Measurements from ENCODE around the gene KAZN.

- no peak for TF ChIP-seq POLR2AphosphoS5 (IDR thresholded peaks at IDR 0.05; ENCODE audit: low read depth, low read length)
- no peak for TF ChIP-seq CTCF (IDR thresholded peaks at IDR 0.05; ENCODE audit: control extremely low read depth in 1 of 3, insufficient read depth in 1 of 3, low read depth in 1 of 3, low read length in 3 of 3)
- TF ChIP-seq SIX5 (IDR thresholded peaks at IDR 0.05; ENCODE audit: low read depth, low read length) = no peak
- no peak for TF ChIP-seq GABPA (IDR thresholded peaks at IDR 0.05; ENCODE audit: borderline replicate concordance, insufficient read depth, low read length)
- TF ChIP-seq SRF (IDR thresholded peaks at IDR 0.05; ENCODE audit: low read depth, low read length) = no peak
- TF ChIP-seq TAF1 (IDR thresholded peaks at IDR 0.05; ENCODE audit: low read depth, low read length) = no peak
- TF ChIP-seq YY1 (IDR thresholded peaks at IDR 0.05; ENCODE audit: low read depth, low read length) = no peak
- TF ChIP-seq SP2 (IDR thresholded peaks at IDR 0.05; ENCODE audit: low read length) = no peak
- no peak for TF ChIP-seq TEAD4 (IDR thresholded peaks at IDR 0.05; ENCODE audit: low read depth, low read length)
- TF ChIP-seq USF2 (IDR thresholded peaks at IDR 0.05; ENCODE audit: low read length) = no peak
- no peak for TF ChIP-seq BACH1 (IDR thresholded peaks at IDR 0.05; ENCODE audit: low read length)
- TF ChIP-seq MAX (IDR thresholded peaks at IDR 0.05) = no peak
- TF ChIP-seq ZNF274 (IDR thresholded peaks at IDR 0.05; ENCODE audit: borderline replicate concordance, extremely low read depth, low read length) = no peak
These were observed 296.5 kb downstream of the KAZN start for GRCh38 chr1:14894811-14895560.
